ENCODE data around the gene HCN2. TPM values are rescaled to one million over a fixed set of nuclear protein-coding genes. Genes with fewer than 3 reads are reported as not detected.

HCN2 gene
- total RNA-seq = 0.34 and 1.3 TPM in 2 replicates

DNA sequence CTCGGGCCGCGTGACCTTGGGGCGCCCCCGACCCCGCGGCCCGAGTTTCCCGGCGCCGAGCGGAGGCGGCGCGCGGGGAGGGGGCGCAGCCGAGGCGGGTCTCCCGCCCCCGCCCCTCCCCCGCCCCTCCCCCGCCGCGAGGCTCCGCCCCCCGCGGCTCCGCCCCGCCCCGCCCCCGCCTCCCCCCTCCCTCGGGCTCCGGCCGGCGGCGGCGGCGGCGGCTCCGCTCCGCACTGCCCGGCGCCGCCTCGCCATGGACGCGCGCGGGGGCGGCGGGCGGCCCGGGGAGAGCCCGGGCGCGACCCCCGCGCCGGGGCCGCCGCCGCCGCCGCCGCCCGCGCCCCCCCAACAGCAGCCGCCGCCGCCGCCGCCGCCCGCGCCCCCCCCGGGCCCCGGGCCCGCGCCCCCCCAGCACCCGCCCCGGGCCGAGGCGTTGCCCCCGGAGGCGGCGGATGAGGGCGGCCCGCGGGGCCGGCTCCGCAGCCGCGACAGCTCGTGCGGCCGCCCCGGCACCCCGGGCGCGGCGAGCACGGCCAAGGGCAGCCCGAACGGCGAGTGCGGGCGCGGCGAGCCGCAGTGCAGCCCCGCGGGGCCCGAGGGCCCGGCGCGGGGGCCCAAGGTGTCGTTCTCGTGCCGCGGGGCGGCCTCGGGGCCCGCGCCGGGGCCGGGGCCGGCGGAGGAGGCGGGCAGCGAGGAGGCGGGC, at the start of gene HCN2:
Gene HCN2 (plus strand): TSS at position 189 of the 703 bp plus-strand sequence. CDS start 65 bp downstream, at position 254.

DNA sequence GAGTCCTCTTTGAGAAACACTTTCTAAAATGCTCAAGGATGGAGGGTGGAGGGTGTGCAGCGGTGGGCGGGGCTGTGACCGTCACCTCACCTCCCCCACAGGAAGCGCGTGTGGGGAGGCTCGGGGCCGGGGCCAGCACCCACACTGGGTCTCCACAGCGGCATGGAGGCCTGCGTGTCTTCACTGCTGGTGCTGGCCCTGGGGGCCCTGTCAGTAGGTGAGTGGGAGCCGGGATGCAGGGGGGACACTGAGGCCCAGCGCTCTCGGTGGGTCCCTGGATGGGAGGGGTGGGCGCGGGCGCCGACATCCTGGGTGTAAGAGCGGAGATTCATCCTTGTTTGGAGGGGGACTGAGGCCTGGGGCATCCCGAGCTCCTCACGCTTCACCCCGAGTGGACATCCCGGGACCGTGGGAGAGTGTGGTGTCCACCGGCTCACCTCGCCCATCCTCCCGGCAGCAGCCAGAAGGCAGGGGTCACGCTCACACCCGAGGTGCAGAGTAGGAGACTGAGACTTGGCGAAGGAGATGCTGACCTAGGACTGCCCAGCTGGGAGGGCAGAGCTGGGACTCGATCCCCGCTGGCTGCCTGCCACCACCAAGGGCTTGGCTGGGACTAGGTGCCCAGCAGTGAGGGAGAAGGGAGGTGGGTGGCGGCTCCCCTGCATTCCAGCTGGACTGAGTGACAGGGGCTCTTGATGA, 45.6 kb upstream of the HCN2 start, which contains the start of gene GZMM:
Gene GZMM (plus strand): TSS at position 144 of the 699 bp plus-strand sequence. CDS start 19 bp downstream, at position 163.

GRCh38 chr19:572140-572742, 17.4 kb upstream of the HCN2 start, which contains the start of gene BSG:
TSS of gene BSG (plus strand) at chr19:572596. CDS start at chr19:572635, 39 bp downstream.

DNA sequence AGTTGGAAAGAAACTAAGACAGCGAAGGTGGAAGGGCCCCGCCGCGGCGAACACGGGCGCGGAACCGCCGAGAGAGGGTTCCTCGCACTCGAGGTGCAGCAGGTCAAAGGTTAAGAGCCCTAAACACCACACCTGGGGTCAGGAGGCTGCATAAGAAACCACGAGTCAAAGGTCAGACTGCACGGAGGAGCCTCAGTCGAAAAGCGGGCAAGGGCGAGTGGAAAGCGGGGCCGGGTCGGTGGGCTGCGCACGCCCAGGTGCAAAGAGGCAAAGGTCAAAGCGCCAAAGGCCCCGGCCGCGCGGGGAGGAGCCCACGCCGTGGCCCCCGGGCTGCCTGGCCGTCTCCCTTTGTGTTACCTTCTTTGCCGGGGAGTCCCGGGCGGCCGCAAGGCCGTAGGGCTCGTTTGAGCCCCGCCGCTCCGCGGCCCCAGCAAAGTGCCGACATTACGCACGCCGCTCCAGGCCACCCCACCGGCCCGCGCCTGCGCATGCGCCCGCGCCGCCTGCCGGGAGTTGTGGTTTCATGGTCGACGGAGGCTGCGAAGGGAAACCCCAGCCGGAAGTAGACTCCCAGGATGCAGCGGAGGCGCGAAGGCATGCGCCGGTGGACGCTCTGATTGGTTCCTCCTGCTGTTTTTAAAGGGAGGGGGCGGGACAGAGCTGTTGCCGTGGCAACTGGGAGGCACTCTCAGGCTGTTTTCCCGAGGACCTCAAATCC, 43.5 kb downstream of the HCN2 start, which contains the start of gene POLRMT:
Gene POLRMT (minus strand): TSS at position 470 of the 718 bp plus-strand sequence. CDS start 25 bp downstream, at position 445.

DNA sequence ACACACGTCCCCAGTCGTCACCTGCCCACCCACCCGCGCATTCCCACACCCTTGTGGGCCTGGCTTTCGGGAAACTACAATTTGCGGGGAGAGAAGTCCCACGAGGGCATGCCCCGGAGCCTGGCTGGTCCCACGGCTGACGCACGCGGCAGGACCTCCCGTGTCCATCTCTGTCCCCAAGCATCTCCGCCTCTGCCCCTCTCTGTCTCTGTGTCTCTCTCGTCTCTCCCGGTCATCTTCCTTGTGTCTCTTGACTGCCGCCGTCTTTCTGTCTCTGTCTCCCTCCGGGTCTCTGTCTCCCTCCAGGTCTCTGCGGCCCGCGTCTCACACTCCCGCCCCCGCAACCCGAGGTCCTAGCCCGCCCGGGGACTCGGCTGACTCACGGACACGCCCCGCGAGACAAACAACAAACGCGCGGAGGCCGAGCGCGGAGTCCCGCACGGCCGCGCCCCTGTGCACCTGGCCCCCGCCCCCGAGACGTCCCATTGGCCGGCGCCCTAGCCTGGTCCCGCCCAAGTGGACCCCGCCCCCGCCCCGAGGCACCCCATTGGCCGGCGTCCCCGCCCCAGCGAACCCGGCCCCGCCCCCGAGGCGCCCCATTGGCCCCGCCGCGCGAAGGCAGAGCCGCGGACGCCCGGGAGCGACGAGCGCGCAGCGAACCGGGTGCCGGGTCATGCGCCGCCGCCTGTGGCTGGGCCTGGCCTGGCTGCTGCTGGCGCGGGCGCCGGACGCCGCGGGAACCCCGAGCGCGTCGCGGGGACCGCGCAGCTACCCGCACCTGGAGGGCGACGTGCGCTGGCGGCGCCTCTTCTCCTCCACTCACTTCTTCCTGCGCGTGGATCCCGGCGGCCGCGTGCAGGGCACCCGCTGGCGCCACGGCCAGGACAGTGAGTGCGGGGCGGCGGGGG, 49.8 kb downstream of the HCN2 start, which contains the start of gene FGF22:
Gene FGF22 (plus strand): TSS at position 627 of the 908 bp plus-strand sequence. CDS start 47 bp downstream, at position 674.

GRCh38 chr19:662962-663681, 73.4 kb downstream of the HCN2 start, which contains the start of gene RNF126:
TSS of gene RNF126 (minus strand) at chr19:663214. CDS start at chr19:663121, 93 bp downstream.

Other genes with a start within 250 kb of the HCN2 start
- gene MIER2, start 245.1 kb upstream of the HCN2 start, total RNA-seq = 17.4 and 27.2 TPM in 2 replicates
- 0.21 and 0.34 TPM in 2 replicates for gene C2CD4C, start 180.7 kb upstream of the HCN2 start, total RNA-seq
- 0.34 and 3.3 TPM in 2 replicates for gene SHC2, start 128.8 kb upstream of the HCN2 start, total RNA-seq
- 0.14 TPM in 1 of 2 replicates, not detected in the other for gene MADCAM1, start 93.4 kb upstream of the HCN2 start, total RNA-seq
- 10.0 and 13.0 TPM in 2 replicates for gene TPGS1, start 82.4 kb upstream of the HCN2 start, total RNA-seq
- 87.6 and 161 TPM in 2 replicates for gene CDC34, start 58.1 kb upstream of the HCN2 start, total RNA-seq
- gene GZMM, start 45.8 kb upstream of the HCN2 start, total RNA-seq = not detected in 2 replicates
- gene BSG, start 17.3 kb upstream of the HCN2 start, total RNA-seq = 500 and 542 TPM in 2 replicates
- 38.8 and 40.7 TPM in 2 replicates for gene POLRMT, start 43.7 kb downstream of the HCN2 start, total RNA-seq
- not detected in 2 replicates for gene FGF22, start 50.0 kb downstream of the HCN2 start, total RNA-seq
- 40.3 and 49.2 TPM in 2 replicates for gene RNF126, start 73.3 kb downstream of the HCN2 start, total RNA-seq
- gene FSTL3, start 86.5 kb downstream of the HCN2 start, total RNA-seq = 96.0 and 177 TPM in 2 replicates
- gene PRSS57, start 105.6 kb downstream of the HCN2 start, total RNA-seq = not detected in 2 replicates
- 0.34 and 23.0 TPM in 2 replicates for gene PALM, start 119.1 kb downstream of the HCN2 start, total RNA-seq
- gene MISP, start 161.2 kb downstream of the HCN2 start, total RNA-seq = 55.5 and 95.0 TPM in 2 replicates
- gene PTBP1, start 207.6 kb downstream of the HCN2 start, total RNA-seq = 120 and 273 TPM in 2 replicates
- gene PLPPR3, start 232.1 kb downstream of the HCN2 start, total RNA-seq = under 0.01 and 0.28 TPM in 2 replicates
- not detected in 2 replicates for gene AZU1, start 238.0 kb downstream of the HCN2 start, total RNA-seq

All from nasal cavity respiratory epithelium epithelial cell of viscerocranial mucosa (primary cell).